ENCODE measurements around the gene CHP2.
A peak's percentile ranks its signal among the peaks of the same experiment; 100 is the strongest.
"Not testable (repeated sequence)": the region's sequence is repeated elsewhere in the genome, so short reads cannot be mapped to it uniquely, and the experiment has no call there.

The CHP2 gene

DNA sequence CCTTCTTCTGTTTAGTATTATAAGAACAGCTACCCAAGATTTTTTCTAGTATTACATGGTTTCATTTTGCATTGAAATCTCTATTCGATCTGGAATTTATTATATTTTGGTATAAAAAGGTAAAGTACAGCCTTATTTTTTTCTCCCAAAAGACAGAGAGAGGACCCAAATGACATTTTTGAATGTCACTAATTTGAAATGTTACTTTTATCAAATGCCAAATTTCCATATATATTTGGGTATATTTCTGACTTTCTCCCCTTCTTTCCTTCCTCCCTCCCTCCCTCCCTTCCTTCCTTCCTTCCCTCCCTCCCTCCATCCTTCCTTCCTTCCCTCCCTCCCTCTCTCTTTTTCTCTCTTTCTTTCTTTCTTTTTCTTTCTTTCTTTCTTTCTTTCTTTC, 6.2 kb upstream of the CHP2 start:
- DNase-seq = no peak

DNA sequence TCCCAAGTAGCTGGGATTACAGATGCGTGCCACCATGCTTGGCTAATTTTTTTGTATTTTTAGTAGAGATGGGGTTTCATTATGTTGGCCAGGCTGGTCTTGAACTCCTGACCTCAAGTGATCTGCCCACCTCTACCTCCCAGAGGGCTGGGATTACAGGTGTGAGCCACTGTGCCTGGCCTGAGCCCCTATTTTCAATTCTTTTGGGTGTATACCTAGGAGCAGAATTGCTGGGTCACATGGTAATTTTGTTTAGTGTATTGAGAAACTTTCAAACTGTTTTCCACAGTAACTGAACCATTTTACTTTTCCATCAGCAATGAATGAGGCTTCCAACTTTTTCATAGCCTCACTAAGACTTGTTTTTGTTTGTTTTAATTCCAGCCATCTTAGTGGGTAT, 3.8 kb upstream of the CHP2 start:
- not testable (repeated sequence) for DNase-seq

DNA sequence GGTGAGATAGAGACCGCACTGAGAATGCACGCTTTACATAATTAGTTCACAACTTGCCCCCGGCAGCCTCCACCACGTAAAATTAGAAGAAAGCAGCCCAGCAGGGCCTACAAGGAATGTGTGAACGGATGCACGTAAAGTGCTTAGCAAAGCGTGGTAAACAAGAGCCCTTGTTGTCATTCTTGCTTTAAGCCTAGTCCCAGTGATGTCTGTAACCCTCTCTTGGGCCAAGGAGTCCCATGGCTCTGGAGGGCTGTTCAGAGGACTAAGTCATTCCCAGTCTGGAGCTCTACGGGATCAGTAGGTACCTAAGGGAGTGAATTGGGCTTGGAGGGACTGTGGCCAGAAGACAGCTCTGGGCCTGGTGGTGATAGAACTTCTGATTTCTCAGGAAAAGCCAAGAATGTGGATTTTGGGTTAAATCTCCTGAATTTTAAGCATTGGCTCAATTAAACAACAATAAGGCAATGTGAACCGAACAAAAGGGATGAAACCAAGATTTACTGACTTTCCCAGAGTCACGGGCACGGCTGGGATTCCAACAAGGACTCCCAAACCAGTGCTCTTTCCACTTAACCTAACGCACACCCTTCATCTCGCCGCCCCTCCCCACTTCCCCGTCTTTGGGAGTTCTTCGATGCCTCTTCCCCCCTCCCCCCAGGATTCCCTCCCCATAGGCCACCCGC, 775 bp upstream of the CHP2 start:
- no peak for DNase-seq

DNA sequence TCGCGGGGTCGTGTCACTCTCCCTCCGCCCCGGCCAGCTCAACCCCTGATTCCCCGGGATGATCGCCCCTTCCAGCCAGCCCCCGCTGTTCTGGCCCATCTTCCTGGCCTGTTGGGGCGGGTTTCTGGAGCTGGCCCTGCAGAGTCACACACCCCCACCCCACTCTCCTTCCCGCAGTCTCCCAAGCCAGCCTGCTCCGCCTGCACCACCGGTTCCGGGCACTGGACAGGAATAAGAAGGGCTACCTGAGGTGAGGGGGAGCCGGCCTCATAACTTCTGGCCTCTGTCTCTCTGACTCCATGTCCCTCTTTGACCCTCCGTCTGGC, 621 bp downstream of the CHP2 start:
- no peak for DNase-seq

DNA sequence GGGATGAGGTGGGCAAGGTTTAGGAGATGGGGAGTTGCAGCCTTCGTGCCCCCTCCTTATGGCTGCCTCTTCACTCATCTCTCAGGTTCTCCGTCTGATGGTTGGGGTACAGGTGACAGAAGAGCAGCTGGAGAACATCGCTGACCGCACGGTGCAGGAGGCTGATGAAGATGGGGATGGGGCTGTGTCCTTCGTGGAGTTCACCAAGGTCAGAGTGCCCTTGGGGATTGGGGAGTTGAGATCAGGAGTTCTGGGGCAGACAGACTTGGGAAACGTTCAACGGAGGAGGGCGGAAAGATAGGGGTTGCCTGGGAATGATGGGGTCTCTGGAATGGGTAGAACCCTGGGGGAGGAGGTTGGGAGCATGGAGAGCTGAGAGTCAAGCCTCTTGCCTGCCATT, 2.3 kb downstream of the CHP2 start:
- no peak for DNase-seq

DNA sequence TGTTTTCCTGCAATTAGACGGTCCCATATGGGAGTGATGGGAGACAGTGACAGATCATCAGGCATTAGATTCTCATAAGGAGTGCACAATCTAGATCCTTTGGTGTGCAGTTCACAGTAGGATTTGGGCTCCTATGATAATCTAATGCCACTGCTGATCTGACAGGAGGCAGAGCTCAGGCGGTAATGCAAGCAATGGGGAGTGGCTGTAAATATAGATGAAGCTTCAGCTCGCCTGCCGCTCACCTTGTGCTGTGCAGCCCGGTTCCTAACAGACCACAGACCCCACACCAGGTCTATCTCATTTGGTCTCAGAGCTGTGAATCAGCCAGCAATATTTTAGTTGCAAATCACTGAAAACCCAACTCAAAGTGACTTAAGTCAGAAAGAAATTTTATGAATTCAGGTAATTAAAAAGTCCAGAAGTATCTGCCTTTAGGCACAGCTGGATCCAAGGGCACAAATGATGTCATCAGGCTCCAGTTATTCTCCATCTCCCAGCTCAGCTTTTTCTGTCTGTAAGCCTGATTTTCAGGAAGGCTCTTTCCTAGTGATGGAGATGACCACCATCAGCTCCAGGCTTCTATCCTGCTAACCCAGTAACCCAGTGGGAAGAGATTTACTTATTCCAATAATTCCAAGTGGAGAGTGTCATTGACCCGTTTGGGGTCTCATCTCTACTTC, 3.3 kb downstream of the CHP2 start:
- no peak for DNase-seq

DNA sequence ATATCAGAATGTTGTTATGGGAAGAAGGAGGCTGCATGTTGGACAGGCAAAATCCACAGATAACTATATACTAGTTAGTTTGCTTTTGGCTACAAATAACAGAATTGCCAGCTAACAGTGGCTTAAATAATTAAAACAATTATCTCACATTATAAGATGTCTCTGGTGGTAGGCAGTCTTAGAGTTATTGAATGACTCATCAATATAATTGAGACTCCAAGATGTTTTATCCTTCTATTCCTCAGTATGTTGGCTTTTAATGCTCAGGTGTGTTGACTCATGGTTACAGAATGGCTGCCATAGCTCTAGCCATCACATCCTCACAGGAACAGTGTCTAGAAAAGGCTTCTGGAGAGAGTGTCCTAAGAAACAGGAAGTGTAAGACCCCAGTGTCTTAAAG, 11.1 kb downstream of the CHP2 start:
- no peak for DNase-seq

DNA sequence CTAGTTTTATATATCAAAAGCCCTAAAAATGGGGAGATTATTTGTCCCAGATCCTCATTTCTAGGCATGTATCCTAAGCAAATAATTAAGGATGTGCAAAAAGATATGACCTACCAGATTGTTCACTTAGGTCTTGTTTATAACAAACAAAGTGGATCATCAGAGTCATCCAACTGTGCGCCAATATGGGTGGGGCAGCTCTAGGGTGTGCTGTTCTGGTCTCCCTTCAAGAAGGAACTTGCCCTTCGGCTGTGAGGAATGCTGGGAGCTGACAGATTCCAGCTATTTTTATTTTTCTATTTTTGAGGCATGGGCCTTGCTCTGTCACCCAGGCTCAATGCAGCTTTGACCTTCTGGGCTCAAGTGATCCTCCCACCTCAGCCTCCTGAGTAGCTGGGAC, 13.8 kb downstream of the CHP2 start:
- DNase-seq = no peak

DNA sequence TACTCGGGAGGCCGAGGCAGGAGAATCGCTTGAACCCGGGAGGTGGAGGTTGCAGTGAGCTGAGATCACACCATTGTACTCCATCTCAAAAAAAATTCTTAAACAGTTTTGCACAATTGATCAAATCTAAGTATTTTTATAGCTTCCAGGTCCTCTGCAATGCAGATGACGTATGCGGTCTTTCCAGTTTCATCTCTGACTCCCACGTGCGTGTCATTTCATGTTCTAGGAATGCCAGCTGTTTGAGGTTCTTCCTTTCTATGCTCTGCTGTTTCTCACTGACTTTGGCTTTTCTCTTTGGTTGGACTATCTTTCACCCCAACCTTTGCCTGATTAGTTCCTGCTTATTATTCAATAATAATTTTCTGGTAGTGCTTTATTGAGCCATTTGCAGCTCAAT, 16.2 kb downstream of the CHP2 start:
- DNase-seq = no peak

DNA sequence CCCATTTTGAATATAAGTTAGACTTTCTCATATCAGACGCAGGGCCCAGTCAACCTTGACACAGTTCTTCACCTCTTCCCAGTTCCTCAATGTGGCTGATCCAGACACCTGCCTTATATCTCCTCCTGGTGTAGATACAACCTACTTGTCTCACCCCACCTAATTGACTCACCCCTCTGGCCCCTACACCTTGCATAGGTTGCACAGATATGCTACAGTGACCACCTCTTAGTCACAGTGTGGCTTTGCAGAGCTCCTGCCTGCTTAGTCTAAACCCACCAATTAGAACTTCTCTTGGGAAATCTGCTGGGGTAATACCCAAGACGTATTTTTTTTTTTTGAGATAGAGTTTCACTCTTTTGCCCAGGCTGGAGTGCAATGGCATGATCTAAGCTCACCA, 16.8 kb downstream of the CHP2 start:
- no peak for DNase-seq

DNA sequence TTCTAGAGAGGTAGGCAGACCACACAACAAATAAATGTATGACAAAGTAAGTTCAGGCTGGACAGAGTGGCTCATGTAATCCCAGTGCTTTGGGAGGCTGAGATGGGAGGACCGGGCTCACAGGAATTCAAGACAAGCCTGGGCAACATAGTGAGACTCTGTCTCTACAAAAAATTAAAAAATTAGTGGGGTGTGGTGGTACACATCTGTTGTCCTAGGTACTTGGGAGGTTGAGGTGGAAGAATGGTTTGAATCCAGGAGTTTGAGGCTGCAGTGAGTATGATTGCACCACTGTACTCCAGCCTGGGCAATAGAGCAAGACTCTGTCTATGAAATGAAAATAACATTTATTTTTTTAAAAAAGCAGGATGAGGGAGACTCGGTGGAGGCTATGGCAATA, 18.5 kb downstream of the CHP2 start:
- DNase-seq = no peak

DNA sequence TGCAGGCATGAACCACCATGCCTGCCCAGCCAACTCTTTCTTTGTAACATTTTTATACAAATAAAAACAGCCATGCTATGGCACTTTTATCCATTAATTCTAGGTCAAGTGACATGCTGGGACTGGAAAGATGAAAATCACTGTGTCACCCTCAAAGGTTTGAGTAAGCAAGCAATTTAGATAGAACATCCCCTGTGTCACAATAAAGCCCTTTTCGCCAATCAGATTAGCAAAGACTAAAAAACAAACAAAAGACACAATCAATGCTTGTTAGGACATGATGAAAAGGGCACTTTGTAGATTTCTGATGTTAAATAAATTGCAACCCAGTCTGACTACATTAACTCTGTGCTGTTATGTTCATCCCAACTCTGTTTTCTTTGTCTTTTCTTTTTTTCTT, 26.4 kb downstream of the CHP2 start:
- no peak for DNase-seq

DNA sequence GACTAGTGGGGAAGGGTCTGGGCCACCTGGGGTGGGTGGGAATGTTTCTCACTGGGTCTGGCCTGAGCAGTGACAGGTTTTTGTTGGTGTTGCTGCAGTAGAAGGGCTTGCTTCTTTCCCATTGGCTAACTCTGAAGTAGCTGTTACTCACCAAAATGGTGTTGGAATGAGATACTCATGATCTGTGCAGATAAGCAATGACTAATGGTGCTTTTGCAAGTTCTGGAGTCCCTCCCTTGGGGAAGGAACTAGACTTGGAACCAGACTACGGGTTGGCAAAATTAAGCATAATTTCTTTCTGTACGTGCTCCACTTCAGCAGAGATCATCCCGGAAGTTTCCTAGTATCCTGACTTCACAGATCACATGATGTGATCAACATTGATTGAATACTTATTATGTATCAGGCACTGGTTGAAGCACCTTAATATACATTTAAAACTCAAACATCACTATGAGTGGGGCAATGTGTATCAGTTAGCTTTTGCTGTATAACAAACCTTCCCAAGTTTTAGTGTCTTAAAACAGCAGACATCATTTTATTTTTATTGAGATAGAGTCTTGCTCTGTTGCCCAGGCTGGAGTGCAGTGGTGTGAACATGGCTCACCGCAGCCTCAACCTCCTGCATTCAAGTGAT, 30.1 kb downstream of the CHP2 start:
- DNase-seq = no peak

DNA sequence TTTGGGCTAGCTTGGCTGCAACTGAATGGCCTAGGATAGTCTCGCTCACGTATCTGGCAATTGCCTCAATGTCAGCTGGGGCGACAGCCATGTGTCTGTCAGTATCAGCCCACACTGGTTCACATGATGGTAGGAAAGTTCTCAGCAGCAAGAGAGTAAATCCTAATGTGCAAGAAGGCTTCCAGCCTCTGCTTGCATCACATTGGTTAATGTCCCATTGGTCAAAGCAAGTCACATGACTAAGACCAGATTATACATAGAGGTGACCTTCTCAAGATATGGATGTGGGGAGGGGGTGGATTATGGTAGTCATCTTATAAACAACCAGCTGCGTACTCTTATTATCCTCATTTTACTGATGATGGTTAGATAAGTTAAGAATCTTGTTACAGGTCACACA, 31.0 kb downstream of the CHP2 start:
- DNase-seq = no peak

DNA sequence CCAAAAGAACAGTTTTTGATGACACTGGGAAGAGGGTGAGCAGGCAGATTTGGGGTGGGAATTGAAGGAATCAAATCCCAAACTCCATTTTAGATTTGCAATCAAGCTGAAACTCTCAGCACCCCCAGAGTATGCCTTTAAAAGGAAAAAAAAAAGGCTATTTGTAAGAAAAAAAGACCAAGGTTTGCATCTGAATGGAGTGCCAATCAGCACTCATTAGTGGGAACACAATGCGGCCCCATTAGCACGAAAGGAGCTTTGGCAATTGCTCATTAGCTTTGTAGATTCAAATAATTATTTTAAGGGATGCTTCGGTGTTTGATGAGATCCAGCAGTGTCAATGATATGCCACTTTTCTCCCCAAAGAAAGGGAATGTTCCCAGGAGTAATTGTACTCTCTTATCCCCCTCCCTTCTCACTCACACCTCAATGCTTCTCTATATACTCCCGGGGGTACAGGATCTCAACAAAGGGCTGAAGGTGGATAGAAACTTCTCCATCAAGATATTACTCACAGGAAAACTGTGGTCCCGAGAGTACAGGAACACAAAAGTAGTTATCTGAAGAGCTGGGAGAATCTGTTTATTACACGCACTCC, 32.2 kb downstream of the CHP2 start:
- DNase-seq = no peak

DNA sequence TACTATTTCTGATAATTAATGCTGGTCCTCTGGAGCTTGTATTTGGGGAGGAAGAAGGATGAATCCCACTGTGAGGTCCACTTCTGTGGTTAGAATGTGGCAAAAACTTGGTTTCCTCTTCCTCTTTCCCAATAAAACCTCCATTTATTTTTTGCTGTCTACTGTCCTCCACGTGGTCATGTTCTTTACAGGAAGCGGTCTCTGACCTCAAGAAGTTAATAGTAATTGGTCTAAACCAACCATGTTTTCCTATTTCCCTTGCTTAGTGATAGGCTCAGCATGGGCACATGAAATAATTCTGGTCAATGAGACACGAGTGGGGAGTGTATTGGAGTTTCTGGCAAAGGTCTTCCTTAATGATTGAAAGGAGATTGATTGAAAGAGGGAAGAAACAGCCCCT, 33.9 kb downstream of the CHP2 start:
- DNase-seq = no peak

DNA sequence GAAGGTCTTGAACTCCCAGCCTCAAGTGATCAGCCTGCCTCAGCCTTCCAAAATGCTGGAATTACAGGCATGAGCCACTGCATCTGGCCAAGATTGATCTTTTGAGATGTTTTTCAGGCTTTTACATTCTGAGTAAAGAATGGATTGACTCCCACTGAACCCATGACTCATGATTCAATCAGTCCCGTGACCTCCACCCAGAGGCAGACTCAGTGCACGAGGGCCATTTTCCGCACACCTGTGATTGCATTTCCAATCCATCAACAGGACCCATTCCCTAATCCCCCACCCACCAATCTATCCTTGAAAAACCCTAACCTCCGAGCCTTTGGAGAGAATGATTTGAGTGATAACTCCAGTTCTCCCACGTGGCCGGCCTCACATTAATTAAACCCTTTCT, 40.6 kb downstream of the CHP2 start:
- no peak for DNase-seq

DNA sequence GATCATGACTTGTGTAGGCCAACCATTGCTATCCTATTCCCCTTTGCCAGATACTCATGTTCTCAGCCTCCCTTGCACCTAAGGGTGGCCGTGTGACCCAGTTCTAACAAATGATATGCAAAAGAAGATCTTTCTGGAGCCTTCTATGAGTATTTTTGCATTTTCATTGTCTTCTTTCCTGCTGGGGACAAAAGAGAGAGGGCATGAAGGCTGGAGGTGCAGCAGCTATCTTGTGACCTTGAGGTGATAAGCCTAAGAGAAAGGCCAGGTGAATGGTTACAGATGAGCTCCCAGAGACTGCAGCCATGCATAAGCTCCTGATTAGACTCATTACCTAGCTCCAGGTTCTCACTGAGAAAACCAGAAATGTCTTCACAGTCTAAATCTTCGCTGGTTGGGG, 42.1 kb downstream of the CHP2 start:
- DNase-seq = no peak

DNA sequence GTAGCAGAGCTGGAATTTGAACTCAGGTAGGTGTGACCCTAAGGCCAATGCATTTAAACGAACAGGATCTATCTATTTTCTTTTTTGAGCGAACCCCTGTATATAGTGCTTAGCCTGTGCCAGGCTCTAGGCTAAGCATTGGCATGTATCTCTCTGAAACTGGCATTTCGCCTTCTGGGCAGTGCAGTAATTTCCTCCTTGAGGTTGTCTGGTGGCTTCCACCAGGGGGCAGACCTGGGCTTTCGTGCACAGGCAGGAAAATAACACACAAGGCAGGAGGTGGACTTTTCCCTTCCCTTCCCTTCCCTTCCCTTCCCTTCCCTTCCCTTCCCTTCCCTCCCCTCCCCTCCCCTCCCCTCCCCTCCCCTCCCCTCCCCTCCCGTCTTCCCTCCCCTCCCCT, 46.6 kb downstream of the CHP2 start:
- peak; percentile 82 for DNase-seq

DNA sequence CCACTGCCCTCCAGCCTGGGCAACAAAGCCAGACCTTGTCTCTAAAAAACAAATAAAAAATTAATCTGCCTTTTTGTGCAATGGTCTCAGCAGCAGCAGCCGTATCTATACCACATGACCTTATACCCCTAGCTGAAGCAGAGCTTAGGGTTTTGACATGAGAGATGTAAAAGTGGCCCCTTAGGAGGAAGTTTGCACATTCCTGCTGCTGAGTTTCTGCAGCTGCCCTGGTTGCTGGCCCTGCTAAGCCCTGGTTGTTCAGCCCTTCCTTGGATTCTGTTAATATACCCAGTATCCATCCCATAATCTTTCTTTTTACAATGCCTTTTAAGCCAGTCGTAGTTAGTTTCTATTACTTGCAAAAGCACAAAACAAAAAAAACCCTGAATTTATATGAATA, 48.0 kb downstream of the CHP2 start:
- no peak for DNase-seq

DNA sequence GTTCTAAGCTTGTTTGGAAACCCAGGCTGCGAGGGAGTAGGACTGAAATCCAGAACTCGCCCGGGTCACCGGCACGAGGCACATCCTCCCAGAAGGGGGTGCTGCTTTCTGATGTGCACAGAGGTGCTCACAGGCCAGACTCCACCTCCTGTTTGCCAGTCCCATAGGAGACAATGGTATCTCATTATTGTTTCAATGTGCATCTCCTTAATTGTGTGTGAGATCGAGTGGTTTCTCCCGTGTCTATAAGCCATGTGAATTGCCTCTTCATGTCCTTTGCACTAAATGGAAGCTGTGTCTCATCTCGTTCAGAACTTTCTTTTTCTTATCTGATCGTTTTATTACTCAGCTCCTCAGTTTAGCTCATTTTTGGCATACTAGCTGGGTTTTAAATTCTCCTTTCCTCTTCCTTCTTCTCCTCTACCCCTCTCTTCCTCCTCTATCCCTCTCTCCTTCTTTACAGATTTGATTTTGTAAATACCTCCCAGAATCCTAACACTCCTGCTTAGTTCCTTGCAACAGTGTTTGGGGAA, 48.8 kb downstream of the CHP2 start:
- DNase-seq = peak; percentile 68

DNA sequence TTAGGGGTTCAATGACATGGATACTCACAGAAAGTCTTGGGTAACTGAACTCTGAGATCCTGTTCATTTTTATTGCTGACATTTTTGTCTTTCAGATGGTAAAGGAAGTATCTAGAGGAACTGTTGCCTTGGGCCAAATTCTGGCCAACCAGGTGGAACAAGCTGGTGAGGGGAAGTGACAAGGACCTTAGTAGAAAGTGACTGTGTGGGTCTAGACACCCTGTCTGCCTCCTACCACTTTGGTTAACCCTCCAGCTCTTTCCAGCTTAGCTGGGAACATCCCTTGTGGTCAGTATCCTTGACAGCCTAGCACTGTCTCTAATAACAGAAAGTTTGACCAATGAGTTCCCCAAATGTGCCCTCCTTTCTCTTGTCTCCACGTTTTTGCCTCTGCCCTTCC, 52.2 kb downstream of the CHP2 start:
- no peak for DNase-seq

All from activated CD4-positive, alpha-beta T cell treated with anti-CD3 and anti-CD28 coated beads, Interleukin-2, amount 50 U/mL, for 1 hour (primary cell).